Measurements from ENCODE around the gene ACTG2.

GRCh38 chr2:73963385-73964120, 70.7 kb downstream of the ACTG2 start:
- TF ChIP-seq POLR2A (IDR thresholded peaks at IDR 0.05) (no peak), POLR2AphosphoS5 (IDR thresholded peaks at IDR 0.05) (no peak)
